HEK293 (cell line): ENCODE data around the gene C13orf46.

Source experiments
- SETDB1 ChIP-seq: IDR thresholded peaks from one replicate; pipeline ENCODE4 v1.6.1; 2017; ENCODE audit warnings: mild to moderate bottlenecking, low read length, moderate library complexity, mixed read lengths; ENCODE audit not compliant: insufficient read length
- SP2 ChIP-seq: fragments of 450-650 bp; formaldehyde crosslinking; IDR thresholded peaks from 2 replicates; pipeline ENCODE4 v1.5.1; 2016; ENCODE audit warnings: missing biosample characterization, missing genetic modification characterization
- TCF7L2 ChIP-seq: IDR thresholded peaks from 2 replicates; pipeline ENCODE4 v1.6.1; 2011; ENCODE audit warnings: low read depth, mild to moderate bottlenecking, inconsistent platforms, low read length, moderate library complexity, borderline replicate concordance
- ZBTB1 ChIP-seq: fragments of 450-650 bp; formaldehyde crosslinking; IDR thresholded peaks from 2 replicates; pipeline ENCODE4 v1.5.1; 2016; ENCODE audit warnings: missing biosample characterization, missing genetic modification characterization
- ZNF19 ChIP-seq: fragments of 450-650 bp; formaldehyde crosslinking; IDR thresholded peaks from 2 replicates; pipeline ENCODE4; 2016; ENCODE audit warnings: missing biosample characterization, missing genetic modification characterization, low read depth
- ZNF24 ChIP-seq: fragments of 450-650 bp; formaldehyde crosslinking; IDR thresholded peaks from 2 replicates; pipeline ENCODE4 v1.5.1; 2016; ENCODE audit warnings: missing biosample characterization, missing genetic modification characterization
- ZNF658 ChIP-seq: fragments of 450-650 bp; formaldehyde crosslinking; IDR thresholded peaks from 2 replicates; pipeline ENCODE4; 2016; ENCODE audit warnings: missing biosample characterization, missing genetic modification characterization
- ZNF747 ChIP-seq: fragments of 450-650 bp; formaldehyde crosslinking; IDR thresholded peaks from 2 replicates; pipeline ENCODE4 v1.5.1; 2016; ENCODE audit warnings: missing biosample characterization, missing genetic modification characterization
- ZSCAN30 ChIP-seq: fragments of 450-650 bp; IDR thresholded peaks from 2 replicates; pipeline ENCODE4 v1.5.1; 2018; ENCODE audit warnings: missing biosample characterization, mild to moderate bottlenecking, missing genetic modification characterization, moderate library complexity
- TF ChIP-seq, protein P1 (sequence below): fragments of 450-650 bp; formaldehyde crosslinking; IDR thresholded peaks from 2 replicates; pipeline ENCODE4 v1.5.1; 2017; ENCODE audit warnings: missing biosample characterization, missing genetic modification characterization
- TF ChIP-seq, protein P2 (sequence below): fragments of 450-650 bp; formaldehyde crosslinking; IDR thresholded peaks from 2 replicates; pipeline ENCODE4 v1.5.1; 2016; ENCODE audit warnings: missing biosample characterization, missing genetic modification characterization
- TF ChIP-seq, protein P3 (sequence below): fragments of 450-650 bp; formaldehyde crosslinking; IDR thresholded peaks from 2 replicates; pipeline ENCODE4 v1.5.1; 2016; ENCODE audit warnings: missing biosample characterization, missing genetic modification characterization

DNA sequence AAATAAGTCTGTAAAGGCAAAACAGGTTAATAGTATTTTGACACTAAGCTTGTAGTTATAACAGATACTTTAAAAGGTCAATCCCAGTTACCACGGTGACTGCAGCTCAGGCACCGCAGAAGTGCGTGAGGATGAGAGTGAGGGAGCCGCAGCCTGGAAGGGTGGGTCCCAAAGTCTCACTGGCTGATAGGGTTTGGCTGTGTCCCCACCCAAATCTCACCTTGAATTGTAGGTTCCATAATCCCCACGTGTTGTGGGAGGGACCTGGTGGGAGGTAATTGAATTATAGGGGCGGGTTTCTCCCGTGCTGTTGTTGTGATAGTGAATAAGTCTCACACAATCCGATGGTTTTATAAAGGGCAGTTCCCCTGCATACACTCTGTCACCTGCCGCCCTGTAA is 70.0 kb downstream of the C13orf46 start:
- TF ChIP-seq ZNF658 (tag by site-specific recombination) (no peak), SP2 (tag by site-specific recombination) (no peak), TCF7L2 (no peak), SETDB1 (no peak), ZNF747 (tag by site-specific recombination) (no peak), ZNF24 (tag by site-specific recombination) (no peak), ZBTB1 (tag by site-specific recombination) (no peak), ZNF19 (no peak), ZSCAN30 (tag by site-specific recombination) (no peak)
- TF ChIP-seq, protein P1, sequence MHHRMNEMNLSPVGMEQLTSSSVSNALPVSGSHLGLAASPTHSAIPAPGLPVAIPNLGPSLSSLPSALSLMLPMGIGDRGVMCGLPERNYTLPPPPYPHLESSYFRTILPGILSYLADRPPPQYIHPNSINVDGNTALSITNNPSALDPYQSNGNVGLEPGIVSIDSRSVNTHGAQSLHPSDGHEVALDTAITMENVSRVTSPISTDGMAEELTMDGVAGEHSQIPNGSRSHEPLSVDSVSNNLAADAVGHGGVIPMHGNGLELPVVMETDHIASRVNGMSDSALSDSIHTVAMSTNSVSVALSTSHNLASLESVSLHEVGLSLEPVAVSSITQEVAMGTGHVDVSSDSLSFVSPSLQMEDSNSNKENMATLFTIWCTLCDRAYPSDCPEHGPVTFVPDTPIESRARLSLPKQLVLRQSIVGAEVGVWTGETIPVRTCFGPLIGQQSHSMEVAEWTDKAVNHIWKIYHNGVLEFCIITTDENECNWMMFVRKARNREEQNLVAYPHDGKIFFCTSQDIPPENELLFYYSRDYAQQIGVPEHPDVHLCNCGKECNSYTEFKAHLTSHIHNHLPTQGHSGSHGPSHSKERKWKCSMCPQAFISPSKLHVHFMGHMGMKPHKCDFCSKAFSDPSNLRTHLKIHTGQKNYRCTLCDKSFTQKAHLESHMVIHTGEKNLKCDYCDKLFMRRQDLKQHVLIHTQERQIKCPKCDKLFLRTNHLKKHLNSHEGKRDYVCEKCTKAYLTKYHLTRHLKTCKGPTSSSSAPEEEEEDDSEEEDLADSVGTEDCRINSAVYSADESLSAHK (tag by site-specific recombination), result no peak
- TF ChIP-seq, protein P2, sequence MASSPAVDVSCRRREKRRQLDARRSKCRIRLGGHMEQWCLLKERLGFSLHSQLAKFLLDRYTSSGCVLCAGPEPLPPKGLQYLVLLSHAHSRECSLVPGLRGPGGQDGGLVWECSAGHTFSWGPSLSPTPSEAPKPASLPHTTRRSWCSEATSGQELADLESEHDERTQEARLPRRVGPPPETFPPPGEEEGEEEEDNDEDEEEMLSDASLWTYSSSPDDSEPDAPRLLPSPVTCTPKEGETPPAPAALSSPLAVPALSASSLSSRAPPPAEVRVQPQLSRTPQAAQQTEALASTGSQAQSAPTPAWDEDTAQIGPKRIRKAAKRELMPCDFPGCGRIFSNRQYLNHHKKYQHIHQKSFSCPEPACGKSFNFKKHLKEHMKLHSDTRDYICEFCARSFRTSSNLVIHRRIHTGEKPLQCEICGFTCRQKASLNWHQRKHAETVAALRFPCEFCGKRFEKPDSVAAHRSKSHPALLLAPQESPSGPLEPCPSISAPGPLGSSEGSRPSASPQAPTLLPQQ, result no peak
- TF ChIP-seq, protein P3, sequence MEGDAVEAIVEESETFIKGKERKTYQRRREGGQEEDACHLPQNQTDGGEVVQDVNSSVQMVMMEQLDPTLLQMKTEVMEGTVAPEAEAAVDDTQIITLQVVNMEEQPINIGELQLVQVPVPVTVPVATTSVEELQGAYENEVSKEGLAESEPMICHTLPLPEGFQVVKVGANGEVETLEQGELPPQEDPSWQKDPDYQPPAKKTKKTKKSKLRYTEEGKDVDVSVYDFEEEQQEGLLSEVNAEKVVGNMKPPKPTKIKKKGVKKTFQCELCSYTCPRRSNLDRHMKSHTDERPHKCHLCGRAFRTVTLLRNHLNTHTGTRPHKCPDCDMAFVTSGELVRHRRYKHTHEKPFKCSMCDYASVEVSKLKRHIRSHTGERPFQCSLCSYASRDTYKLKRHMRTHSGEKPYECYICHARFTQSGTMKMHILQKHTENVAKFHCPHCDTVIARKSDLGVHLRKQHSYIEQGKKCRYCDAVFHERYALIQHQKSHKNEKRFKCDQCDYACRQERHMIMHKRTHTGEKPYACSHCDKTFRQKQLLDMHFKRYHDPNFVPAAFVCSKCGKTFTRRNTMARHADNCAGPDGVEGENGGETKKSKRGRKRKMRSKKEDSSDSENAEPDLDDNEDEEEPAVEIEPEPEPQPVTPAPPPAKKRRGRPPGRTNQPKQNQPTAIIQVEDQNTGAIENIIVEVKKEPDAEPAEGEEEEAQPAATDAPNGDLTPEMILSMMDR (tag by site-specific recombination), result no peak
